KBM-7 (cell line): ENCODE data around the gene TRIM24.

Experiments
- DNase-seq: peaks from one replicate; pipeline ENCODE4 v3.0.0-alpha.2; 2015
- in situ Hi-C: fragments of 300-500 bp; cut with MboI; formaldehyde crosslinking; loops from 2 replicates; pipeline ENCODE4 v1.14.3; 2020; ENCODE audit warnings: low sequenced_read_pairs, low pct_unique_long_range_greater_than_20kb, mixed read lengths

Gene TRIM24

DNA sequence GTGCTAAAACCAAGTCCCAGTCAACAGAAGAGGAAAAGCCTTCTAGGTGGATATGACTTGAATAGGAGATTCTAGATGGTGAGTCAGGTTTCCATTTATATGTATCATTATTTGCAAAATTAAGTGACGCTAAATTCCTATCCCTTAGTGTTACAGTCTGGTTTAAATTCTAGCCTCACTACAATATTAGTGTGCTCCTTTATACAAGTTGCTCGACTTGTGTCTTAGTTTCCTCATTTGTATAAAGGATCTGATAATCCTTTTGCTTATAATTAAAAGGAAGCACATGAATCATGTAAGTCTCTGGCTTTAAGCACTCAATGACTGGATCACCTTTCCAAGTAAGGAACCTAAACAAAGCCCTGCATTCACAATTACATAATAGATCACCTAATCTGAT lies 135.4 kb downstream of the TRIM24 start:
- no peak for DNase-seq
- in situ Hi-C loops, result no loop called here

- peak; percentile 78 for DNase-seq
- in situ Hi-C loops, result no loop called here
These were observed 142.4 kb downstream of the TRIM24 start for GRCh38 chr7:138602451-138602850.

DNA sequence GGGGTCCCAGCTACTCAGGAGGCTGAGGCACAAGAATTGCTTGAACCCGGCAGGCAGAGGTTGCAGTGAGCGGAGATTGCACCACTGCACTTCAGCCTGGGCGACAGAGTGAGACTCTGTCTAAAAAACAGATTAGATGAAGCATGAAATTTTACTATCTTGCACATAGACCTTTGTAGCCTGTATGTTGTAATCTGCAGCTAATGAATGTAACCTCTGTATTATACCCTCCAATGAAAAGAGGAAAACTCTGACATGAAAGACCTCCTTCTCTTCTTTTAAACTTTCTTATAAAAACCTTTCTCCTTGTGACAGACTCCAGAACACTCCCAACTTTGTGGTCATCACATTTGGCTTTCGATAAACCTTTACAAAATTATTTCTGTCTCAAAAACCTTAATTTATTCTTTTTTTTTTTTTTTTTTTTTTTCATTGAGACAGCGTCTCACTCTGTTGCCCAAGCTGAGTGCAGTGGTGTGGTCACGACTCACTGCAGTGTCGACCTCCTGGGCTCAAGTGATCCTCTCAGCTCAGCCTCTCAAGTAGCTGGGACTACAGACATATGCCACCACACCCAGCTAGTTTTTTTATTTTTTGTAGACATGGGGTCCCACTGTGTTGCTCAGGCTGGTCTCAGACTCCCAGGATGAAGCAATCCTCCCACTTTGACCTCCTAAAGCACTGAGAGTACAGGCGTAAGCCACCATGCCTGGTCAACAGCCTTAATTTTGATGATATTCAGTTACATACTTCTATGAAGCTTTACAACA lies 143.7 kb downstream of the TRIM24 start:
- no peak for DNase-seq
- in situ Hi-C loops, result no loop called here

GRCh38 chr7:138606236-138606635 lies 146.2 kb downstream of the TRIM24 start:
- peak; percentile 62 for DNase-seq

GRCh38 chr7:138607216-138608126 lies 147.4 kb downstream of the TRIM24 start:
- DNase-seq, result peak; percentile 56
- in situ Hi-C loops, result no loop called here

More at GRCh38 chr7:138606236-138606635, 146.2 kb downstream of the TRIM24 start:
- in situ Hi-C loops, result no loop called here

DNA sequence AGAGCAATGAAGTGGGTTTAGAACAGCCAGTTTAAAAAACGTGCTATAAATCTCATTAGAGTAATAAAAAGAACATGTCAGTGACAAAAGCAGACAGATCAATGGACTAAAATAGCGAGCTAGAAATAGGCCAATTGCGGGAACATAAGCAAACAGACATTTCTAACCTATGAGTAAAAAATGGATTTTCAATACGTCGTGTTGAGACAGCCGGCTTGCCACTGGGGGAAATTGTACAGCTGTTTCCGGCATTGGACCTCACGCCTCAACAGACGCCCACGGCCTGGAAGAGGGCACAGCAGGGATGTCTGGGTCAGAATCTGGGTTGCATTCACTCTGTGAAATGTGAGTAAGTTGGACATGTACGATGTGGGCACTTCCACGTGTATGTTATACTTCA lies 148.2 kb downstream of the TRIM24 start:
- in situ Hi-C loops, result no loop called here

GRCh38 chr7:138610671-138611170 lies 150.7 kb downstream of the TRIM24 start:
- in situ Hi-C loops, result no loop called here
- DNase-seq, result no peak

More for the DNA sequence above, 148.2 kb downstream of the TRIM24 start:
- peak; percentile 51 for DNase-seq

DNA sequence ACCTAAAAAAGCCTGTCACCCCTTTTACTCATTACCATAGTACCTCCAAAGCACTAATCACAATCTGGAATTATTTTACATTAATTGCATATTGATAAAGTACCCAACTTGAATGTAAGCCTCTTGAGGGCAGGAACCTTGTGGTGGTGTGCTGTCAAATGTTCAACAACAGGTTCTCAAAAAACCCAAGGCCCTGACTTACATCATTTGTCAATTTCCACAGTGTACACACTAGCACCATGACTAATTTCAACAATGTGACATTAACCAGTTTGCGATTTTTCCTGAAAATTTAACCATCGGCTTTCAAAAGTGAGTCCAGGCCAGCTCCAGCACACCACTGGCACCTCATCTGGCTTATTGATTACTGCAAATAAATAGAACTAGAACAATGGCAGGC lies 153.6 kb downstream of the TRIM24 start:
- in situ Hi-C loops, result no loop called here
- no peak for DNase-seq

DNA sequence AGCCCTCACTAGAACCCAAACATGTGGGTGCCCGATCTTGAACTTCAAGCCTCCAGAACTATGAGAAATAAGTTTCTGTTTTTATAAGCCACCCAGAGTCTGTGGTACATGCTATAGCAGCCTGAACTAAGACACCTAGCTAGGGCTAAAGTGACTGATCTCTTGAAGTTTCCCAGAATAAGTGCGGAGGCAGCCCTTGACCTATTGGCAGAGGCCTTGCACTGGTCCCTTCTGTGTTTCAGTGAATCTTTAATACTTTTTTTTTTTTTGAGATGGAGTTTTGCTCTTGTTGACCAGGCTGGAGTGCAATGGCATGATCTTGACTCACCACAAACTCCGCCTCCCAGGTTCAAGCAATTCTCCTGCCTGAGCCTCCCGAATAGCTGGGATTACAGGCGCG lies 156.0 kb downstream of the TRIM24 start:
- DNase-seq, result no peak
- in situ Hi-C loops, result no loop called here

GRCh38 chr7:138618506-138618905 lies 158.4 kb downstream of the TRIM24 start:
- no peak for DNase-seq
- in situ Hi-C loops, result no loop called here

- in situ Hi-C loops, result no loop called here
- DNase-seq, result no peak
These were observed 158.9 kb downstream of the TRIM24 start for GRCh38 chr7:138618933-138619332.

- in situ Hi-C loops, result no loop called here
- no peak for DNase-seq
These were observed 162.8 kb downstream of the TRIM24 start for GRCh38 chr7:138622841-138623240.

DNA sequence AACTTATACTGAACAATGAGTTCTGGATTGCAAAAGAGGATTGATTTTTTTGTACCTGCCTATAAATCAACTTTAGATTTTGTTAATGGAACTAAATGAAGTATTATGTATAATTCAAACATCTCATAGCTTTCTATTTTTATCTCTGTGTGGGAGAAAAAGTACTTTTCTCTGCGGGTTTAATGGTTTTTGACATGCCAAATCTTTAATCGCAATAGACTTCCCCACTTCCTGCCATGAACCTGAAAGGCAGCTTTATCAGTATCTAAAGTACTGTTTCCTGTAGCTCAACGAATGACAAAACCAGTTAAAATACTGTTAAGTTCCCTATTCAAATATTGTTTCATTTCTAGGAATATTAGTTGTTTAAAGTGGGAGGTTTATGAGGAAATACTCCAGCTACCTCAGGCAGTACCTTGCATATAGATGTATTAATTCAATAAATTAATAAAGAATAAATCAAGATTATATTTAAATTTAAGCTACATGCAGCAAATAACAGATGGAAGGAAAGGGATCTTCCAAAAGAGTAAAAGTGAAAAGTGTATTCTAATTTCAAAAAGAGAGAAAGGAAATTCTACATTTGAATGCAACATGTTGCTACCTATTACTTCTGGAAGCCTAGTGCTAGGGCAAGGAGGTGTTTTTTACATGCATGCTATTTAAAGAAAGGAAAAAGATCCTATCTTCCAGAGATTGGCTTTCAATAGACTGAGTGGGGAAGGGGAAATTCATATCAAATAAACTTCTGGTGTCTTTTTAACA lies 165.2 kb downstream of the TRIM24 start:
- DNase-seq, result peak; percentile 88
- in situ Hi-C loops, result no loop called here

DNA sequence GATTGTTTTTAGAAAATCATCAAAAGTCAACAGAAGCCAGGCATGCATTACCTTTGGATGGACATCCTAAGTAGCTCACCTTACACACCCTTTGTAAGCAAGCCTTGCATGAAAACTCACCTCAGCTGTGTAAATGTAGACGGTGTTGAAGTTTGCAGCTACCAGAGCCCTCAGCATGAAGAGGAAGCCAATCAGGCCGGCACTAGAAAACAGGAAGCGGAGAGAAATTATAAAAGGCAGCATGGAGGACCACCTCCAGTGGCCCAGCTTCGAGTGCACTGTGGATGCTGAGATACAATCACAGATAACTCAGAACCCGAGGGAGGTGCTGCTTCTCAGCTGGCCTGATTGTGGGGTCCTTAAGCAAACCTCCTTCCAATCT lies 165.8 kb downstream of the TRIM24 start:
- peak; percentile 90 for DNase-seq
- in situ Hi-C loops, result no loop called here

DNA sequence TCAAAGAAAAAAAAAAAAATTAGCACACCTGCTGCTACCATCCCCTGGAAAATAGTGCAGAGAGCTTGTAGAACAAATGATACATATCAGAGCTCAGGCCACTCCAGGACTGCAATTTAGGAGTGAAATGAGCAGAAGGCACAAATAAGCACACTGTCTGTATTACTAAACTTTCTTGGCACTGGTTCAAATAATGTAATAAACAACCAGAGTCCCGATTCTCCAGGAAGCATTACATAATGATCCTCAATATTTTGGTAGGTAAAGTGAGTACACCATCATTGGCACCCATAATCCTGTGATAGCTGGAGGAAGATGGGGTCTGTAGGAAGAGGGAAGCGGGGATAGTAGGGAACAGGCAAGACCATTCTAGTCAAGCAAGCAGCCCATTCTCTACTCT lies 166.8 kb downstream of the TRIM24 start:
- in situ Hi-C loops, result no loop called here
- no peak for DNase-seq

- no peak for DNase-seq
These were observed 167.3 kb downstream of the TRIM24 start for GRCh38 chr7:138627361-138627760.

GRCh38 chr7:138630059-138630610 lies 170.1 kb downstream of the TRIM24 start:
- in situ Hi-C loops, result no loop called here
- DNase-seq, result no peak

More at GRCh38 chr7:138627361-138627760, 167.3 kb downstream of the TRIM24 start:
- in situ Hi-C loops, result no loop called here

DNA sequence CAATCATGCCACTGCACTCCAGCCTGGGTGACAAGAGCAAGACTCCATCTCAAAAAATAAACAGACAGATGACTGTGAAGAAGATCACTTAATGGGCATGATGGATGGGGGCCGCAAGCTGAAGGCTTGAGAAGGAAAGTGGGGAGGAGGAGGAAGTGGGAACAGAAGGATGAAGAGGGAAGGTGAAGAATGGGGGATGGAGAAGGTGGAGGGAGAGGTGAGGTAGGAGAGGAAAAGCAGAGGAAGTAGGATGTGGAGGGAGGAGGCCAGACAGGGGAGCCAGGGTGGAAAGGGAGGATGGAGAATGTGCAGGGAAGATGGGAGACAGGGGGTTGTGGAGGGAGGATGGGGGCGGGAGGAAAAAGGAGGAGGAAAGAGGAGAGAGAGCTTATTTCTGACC lies 172.3 kb downstream of the TRIM24 start:
- DNase-seq, result no peak
- in situ Hi-C loops, result no loop called here
